HEK293 (cell line): Measurements from ENCODE around the gene NOP10.
"Not testable (repeated sequence)": the region's sequence is repeated elsewhere in the genome, so short reads cannot be mapped to it uniquely, and the experiment has no call there.

Experiments
- ZNF548 ChIP-seq: fragments of 450-650 bp; formaldehyde crosslinking; IDR thresholded peaks from 2 replicates; pipeline ENCODE4 v1.5.1; 2016; ENCODE audit warnings: missing biosample characterization, missing genetic modification characterization
- TF ChIP-seq, protein P1 (sequence below): fragments of 450-650 bp; formaldehyde crosslinking; conservative IDR thresholded peaks from 2 replicates; pipeline ENCODE4 v1.5.1; 2016; ENCODE audit warnings: low read depth, missing biosample characterization, missing genetic modification characterization

GRCh38 chr15:34375541-34375940 is 32.6 kb upstream of the NOP10 start:
- not testable (repeated sequence) for TF ChIP-seq ZNF548 (tag by site-specific recombination)
- TF ChIP-seq, protein P1, sequence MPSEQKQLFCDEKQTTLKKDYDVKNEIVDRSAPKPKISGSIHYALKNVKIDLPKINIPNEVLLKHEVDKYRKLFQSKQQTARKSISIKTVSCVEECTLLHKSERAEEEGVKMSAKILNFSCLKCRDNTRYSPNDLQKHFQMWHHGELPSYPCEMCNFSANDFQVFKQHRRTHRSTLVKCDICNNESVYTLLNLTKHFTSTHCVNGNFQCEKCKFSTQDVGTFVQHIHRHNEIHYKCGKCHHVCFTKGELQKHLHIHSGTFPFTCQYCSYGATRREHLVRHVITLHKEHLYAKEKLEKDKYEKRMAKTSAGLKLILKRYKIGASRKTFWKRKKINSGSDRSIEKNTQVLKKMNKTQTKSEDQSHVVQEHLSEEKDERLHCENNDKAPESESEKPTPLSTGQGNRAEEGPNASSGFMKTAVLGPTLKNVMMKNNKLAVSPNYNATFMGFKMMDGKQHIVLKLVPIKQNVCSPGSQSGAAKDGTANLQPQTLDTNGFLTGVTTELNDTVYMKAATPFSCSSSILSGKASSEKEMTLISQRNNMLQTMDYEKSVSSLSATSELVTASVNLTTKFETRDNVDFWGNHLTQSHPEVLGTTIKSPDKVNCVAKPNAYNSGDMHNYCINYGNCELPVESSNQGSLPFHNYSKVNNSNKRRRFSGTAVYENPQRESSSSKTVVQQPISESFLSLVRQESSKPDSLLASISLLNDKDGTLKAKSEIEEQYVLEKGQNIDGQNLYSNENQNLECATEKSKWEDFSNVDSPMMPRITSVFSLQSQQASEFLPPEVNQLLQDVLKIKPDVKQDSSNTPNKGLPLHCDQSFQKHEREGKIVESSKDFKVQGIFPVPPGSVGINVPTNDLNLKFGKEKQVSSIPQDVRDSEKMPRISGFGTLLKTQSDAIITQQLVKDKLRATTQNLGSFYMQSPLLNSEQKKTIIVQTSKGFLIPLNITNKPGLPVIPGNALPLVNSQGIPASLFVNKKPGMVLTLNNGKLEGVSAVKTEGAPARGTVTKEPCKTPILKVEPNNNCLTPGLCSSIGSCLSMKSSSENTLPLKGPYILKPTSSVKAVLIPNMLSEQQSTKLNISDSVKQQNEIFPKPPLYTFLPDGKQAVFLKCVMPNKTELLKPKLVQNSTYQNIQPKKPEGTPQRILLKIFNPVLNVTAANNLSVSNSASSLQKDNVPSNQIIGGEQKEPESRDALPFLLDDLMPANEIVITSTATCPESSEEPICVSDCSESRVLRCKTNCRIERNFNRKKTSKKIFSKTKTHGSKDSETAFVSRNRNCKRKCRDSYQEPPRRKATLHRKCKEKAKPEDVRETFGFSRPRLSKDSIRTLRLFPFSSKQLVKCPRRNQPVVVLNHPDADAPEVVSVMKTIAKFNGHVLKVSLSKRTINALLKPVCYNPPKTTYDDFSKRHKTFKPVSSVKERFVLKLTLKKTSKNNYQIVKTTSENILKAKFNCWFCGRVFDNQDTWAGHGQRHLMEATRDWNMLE: not testable (repeated sequence)
